Measurements from ENCODE around the gene CASTOR1. TPM values are rescaled to one million over a fixed set of nuclear protein-coding genes. Genes with fewer than 3 reads are reported as not detected.

Gene CASTOR1
- total RNA-seq, 2 donors from 2014 or later, result 7.5 to 22.6 TPM

DNA sequence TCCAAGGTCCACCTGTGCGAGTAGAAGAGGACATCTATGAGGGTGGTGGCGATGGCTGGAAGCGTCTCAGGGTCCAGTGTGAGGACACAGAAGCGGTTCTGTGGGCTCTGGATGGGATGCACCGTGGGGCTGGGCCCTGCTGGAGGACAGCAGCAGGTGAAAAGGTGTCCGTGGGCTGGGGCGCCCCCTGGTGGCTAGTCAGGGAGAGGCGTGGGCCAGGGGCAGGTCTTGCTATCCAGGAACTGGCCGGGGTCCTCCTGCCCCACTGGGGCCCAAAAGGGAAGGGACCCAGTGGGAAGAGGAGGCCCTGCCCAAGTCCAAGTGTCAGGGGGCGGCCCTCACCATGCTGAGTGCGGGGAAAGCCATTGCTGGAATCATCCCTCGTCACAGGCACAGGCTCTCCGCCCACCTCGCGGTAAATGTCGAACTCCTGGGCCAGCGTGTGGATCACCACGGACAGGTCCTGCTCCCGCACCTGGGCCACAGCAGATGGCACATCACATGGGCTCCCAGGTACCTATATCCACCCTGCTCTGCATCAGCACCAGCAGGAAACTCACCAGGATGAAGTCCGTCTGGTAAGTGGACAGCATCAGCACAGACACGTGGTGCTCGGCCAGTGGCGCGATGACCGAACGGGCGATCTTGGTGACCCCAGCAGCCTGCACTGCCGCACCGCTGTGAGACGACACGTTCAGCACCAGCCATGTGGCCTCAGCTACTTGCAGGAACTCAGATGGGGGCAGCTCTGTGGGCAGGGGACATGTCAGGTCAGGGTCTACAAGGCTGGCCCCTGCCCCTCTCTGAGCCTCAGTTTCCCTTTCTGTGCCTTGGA lies 2.3 kb downstream of the CASTOR1 start:
- DNase-seq (ENCODE audit: low spot score), result no peak
- peaks cover 16 to 39% of the 10 kb centered on the region in 2 donors for H3K4me1 ChIP-seq (ENCODE audit: control insufficient read depth in 1 of 2, low read depth in 2 of 2)
- peaks cover 25% of the 10 kb centered on the region for H3K36me3 ChIP-seq
- no peaks in the 10 kb centered on the region for H3K9me3 ChIP-seq
- no peak overlapping the region for H3K4me3 ChIP-seq
- ATAC-seq (ENCODE audit: insufficient number of reproducible peaks, low FRiP score, low read depth), result no peak
- H3K27ac ChIP-seq, result no peak overlapping the region
- TF ChIP-seq, protein P1, sequence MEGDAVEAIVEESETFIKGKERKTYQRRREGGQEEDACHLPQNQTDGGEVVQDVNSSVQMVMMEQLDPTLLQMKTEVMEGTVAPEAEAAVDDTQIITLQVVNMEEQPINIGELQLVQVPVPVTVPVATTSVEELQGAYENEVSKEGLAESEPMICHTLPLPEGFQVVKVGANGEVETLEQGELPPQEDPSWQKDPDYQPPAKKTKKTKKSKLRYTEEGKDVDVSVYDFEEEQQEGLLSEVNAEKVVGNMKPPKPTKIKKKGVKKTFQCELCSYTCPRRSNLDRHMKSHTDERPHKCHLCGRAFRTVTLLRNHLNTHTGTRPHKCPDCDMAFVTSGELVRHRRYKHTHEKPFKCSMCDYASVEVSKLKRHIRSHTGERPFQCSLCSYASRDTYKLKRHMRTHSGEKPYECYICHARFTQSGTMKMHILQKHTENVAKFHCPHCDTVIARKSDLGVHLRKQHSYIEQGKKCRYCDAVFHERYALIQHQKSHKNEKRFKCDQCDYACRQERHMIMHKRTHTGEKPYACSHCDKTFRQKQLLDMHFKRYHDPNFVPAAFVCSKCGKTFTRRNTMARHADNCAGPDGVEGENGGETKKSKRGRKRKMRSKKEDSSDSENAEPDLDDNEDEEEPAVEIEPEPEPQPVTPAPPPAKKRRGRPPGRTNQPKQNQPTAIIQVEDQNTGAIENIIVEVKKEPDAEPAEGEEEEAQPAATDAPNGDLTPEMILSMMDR (IDR thresholded peaks at IDR 0.05), result peak; percentile 87
- H3K27me3 ChIP-seq (replicated peaks; ENCODE audit: insufficient read depth), result no peaks in the 10 kb centered on the region

DNA sequence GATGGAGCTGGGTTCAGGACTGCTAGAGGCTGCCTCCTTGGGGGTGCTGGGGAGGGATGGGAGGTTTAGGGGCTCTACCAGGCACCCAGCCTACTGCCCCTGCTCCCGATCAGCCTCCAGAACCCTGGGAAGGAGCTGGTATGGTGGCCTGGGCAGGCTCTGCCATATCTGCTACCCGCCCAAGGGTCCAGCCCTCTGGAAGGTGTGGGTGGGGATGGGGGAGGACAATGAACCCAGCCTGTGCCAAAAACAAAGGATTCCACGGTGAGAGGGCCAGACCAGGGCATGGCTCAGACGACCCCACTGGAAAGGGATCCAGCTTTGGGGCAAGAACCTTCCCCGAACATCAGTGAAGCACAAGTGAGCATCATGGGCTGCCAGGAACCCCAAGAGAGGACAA lies 3.0 kb downstream of the CASTOR1 start:
- ATAC-seq (ENCODE audit: insufficient number of reproducible peaks, low FRiP score, low read depth) (no peak), DNase-seq (ENCODE audit: low spot score) (no peak)
- peaks cover 20% of the 10 kb centered on the region for H3K36me3 ChIP-seq
- H3K4me3 ChIP-seq, result no peak overlapping the region
- no peaks in the 10 kb centered on the region for H3K9me3 ChIP-seq
- TF ChIP-seq, protein P1 (IDR thresholded peaks at IDR 0.05), result no peak
- H3K27ac ChIP-seq, result no peak overlapping the region
- no peaks in the 10 kb centered on the region for H3K27me3 ChIP-seq (replicated peaks; ENCODE audit: insufficient read depth)
- H3K4me1 ChIP-seq (ENCODE audit: control insufficient read depth in 1 of 2, low read depth in 2 of 2), result peaks cover 13 to 32% of the 10 kb centered on the region in 2 donors

DNA sequence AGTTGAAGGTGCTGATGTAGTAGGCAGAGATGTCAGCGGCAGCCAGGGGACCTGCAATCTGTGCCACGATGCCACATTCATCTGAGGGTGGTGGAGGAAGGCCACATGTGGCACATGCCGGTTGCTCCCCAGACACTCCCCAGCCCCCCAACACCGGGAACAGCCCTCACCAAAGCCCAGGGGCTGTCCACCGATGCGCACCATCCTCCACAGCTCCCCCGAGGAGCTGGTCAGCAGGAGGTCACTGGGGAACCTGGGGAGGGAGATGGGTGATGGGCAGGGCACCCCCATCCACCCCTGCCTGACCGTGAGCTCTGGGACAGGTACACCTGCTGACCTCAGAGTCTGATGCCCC lies 3.5 kb downstream of the CASTOR1 start:
- Histone ChIP-seq H3K27me3 (replicated peaks; ENCODE audit: insufficient read depth) (no peaks in the 10 kb centered on the region), H3K9me3 (no peaks in the 10 kb centered on the region), H3K27ac (no peak overlapping the region), H3K4me3 (no peak overlapping the region), H3K36me3 (peaks cover 20% of the 10 kb centered on the region), H3K4me1 (ENCODE audit: control insufficient read depth in 1 of 2, low read depth in 2 of 2) (peaks cover 9 to 27% of the 10 kb centered on the region in 2 donors)
- TF ChIP-seq, protein P1 (IDR thresholded peaks at IDR 0.05), result no peak
- DNase-seq (ENCODE audit: low spot score) (no peak), ATAC-seq (ENCODE audit: insufficient number of reproducible peaks, low FRiP score, low read depth) (no peak)

DNA sequence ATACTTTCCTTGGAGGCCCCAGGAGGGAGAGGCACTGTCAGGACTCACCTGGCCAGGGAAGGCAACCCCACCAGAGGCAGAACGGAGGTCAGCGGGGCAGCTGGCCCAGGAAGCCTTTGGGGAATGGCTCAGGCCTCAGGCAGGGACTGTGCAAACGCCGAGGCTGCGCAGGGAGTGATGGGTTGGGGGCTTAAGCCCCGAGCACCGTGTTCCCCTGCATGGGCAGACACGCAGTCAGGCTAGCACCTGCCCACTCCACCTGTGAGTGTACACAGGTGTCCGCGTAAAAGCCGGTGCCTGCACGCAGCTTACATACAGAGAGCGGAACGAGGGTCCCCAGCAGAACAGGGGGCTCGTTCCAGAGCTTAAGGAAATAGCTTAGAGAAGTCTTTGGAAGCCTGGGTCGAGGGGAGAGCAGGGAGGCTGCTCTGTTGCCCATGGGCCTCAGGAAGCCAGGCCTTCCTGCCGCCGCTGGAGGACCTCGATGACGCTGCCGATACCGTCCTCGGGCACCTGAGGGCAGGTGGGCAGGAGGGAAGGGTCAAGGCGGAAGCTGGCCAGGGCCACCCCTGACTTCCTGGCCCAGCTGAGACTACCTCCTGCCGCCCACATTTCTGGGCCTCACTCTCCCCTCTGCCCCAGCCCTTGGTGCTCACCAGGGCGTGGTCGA lies 4.0 kb downstream of the CASTOR1 start:
- Histone ChIP-seq H3K4me3 (no peak overlapping the region), H3K27me3 (replicated peaks; ENCODE audit: insufficient read depth) (no peaks in the 10 kb centered on the region), H3K36me3 (peaks cover 20% of the 10 kb centered on the region), H3K4me1 (ENCODE audit: control insufficient read depth in 1 of 2, low read depth in 2 of 2) (peaks cover 4 to 22% of the 10 kb centered on the region in 2 donors), H3K9me3 (no peaks in the 10 kb centered on the region), H3K27ac (no peak overlapping the region)
- DNase-seq (ENCODE audit: low spot score) (no peak), ATAC-seq (ENCODE audit: insufficient number of reproducible peaks, low FRiP score, low read depth) (no peak)
- TF ChIP-seq, protein P1 (IDR thresholded peaks at IDR 0.05), result no peak

DNA sequence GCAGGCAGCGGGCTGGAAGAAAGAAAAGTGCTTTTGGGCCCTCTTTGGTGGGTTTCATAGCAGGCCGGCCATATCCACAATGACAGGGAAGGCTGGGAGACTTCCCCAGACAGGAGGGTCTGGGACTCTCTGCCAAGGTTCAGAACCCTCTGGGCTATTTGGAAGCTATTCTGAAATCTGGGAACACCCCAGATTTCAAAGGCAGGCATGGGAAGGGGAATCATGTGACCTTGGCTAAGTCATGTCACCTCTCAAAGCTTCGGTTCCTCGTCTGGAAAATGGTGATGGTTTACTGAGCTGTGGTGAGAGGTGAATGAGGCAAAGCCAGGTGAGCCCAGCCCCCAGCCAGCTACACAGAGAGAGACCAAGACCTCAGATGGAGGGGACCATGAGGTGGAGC lies 4.6 kb downstream of the CASTOR1 start:
- H3K9me3 ChIP-seq, result no peaks in the 10 kb centered on the region
- H3K27ac ChIP-seq, result no peak overlapping the region
- peaks cover 3 to 16% of the 10 kb centered on the region in 2 donors for H3K4me1 ChIP-seq (ENCODE audit: control insufficient read depth in 1 of 2, low read depth in 2 of 2)
- no peak overlapping the region for H3K4me3 ChIP-seq
- peaks cover 20% of the 10 kb centered on the region for H3K36me3 ChIP-seq
- DNase-seq (ENCODE audit: low spot score) (no peak), ATAC-seq (ENCODE audit: insufficient number of reproducible peaks, low FRiP score, low read depth) (no peak)
- TF ChIP-seq, protein P1 (IDR thresholded peaks at IDR 0.05), result no peak
- no peaks in the 10 kb centered on the region for H3K27me3 ChIP-seq (replicated peaks; ENCODE audit: insufficient read depth)
